ENCODE measurements around the gene RCSD1.

GRCh38 chr1:167665469-167665868 lies 35.4 kb downstream of the RCSD1 start:
- TF ChIP-seq SRSF4 (IDR thresholded peaks at IDR 0.05; ENCODE audit: low read depth, low read length, poor library complexity, severe bottlenecking): no peak
- TF ChIP-seq EZH2 (conservative IDR thresholded peaks at IDR 0.05; ENCODE audit: low read depth, low read length): no peak
- no peak for TF ChIP-seq POLR2AphosphoS5 (IDR thresholded peaks at IDR 0.05; ENCODE audit: low read depth, low read length)
- TF ChIP-seq HOXA9 (CRISPR knock-in tag; IDR thresholded peaks at IDR 0.05; ENCODE audit: borderline replicate concordance): no peak
- TF ChIP-seq ZNF235 (CRISPR knock-in tag; IDR thresholded peaks at IDR 0.05; ENCODE audit: borderline replicate concordance): no peak
- TF ChIP-seq ZUFSP (CRISPR knock-in tag; IDR thresholded peaks at IDR 0.05; ENCODE audit: borderline replicate concordance): no peak
- TF ChIP-seq ZNF317 (CRISPR knock-in tag; IDR thresholded peaks at IDR 0.05): no peak
- TF ChIP-seq CTCF (CRISPR knock-in tag; IDR thresholded peaks at IDR 0.05): no peak
